ENCODE results near the gene NEAT1.

GRCh38 chr11:65388731-65389130 lies 33.9 kb upstream of the NEAT1 start:
- TF ChIP-seq POLR2A (IDR thresholded peaks at IDR 0.05), result no peak
- TF ChIP-seq CTCF (IDR thresholded peaks at IDR 0.05), result no peak
- TF ChIP-seq EP300 (IDR thresholded peaks at IDR 0.05; ENCODE audit: low read depth), result no peak
- no peak for TF ChIP-seq POLR2AphosphoS5 (IDR thresholded peaks at IDR 0.05)
